HEK293 (cell line): Measurements from ENCODE around the gene NEGR1.

Source experiments
- CTCF ChIA-PET: fragments of 350-600 bp; formaldehyde crosslinking; extraction: SDS; loops from one replicate; lab custom pipeline; 2021; ENCODE audit warnings: antibody characterized with exemption; lab: Yijun Ruan, JAX
- POLR2A ChIA-PET: fragments of 300-600 bp; formaldehyde crosslinking; extraction: SDS; loops from one replicate; lab custom pipeline; 2020; ENCODE audit warnings: antibody characterized with exemption, inconsistent platforms; lab: Yijun Ruan, JAX
- H3K27ac ChIP-seq: fragments of 200-500 bp; sonication (Bioruptor generic); 2 replicates; pipeline ENCODE4 v1.5.1; 2014; ENCODE audit warnings: low read depth, low read length, control low read depth, inconsistent platforms; ENCODE audit errors: extremely low read depth
- H3K36me3 ChIP-seq, 2 experiments: fragments of 200-500 bp in 1 of 2; sonication (Bioruptor generic) in 1 of 2; 1 replicate in 1 of 2; 2 replicates in 1 of 2; pipeline ENCODE4 v1.5.1; 2014 to 2017; ENCODE audit warnings: inconsistent platforms in 2 of 2, low read length in 2 of 2; ENCODE audit not compliant: control insufficient read depth in 2 of 2, insufficient read depth in 1 of 2
- H3K4me1 ChIP-seq: fragments of 200-500 bp; sonication (Bioruptor generic); 2 replicates; pipeline ENCODE4 v1.5.1; 2014; ENCODE audit warnings: mild to moderate bottlenecking, low read length, inconsistent platforms; ENCODE audit not compliant: control insufficient read depth, insufficient read depth
- H3K4me3 ChIP-seq: 2 replicates; pipeline ENCODE4 v1.5.1; 2011; ENCODE audit warnings: low read depth, mild to moderate bottlenecking, control low read depth, low read length, moderate library complexity
- H3K9me3 ChIP-seq: fragments of 200-500 bp; sonication (Bioruptor generic); 2 replicates; pipeline ENCODE4 v1.5.1; 2014; ENCODE audit warnings: low read depth, low read length, inconsistent platforms; ENCODE audit not compliant: control insufficient read depth, insufficient read depth
- GLIS1 ChIP-seq: fragments of 450-650 bp; formaldehyde crosslinking; IDR thresholded peaks from 2 replicates; pipeline ENCODE4 v1.5.1; 2016; ENCODE audit warnings: missing biosample characterization, missing genetic modification characterization
- PRDM6 ChIP-seq: fragments of 450-650 bp; formaldehyde crosslinking; IDR thresholded peaks from 2 replicates; pipeline ENCODE4 v1.5.1; 2017; ENCODE audit warnings: missing biosample characterization, missing genetic modification characterization
- SCRT2 ChIP-seq: fragments of 450-650 bp; formaldehyde crosslinking; IDR thresholded peaks from 2 replicates; pipeline ENCODE4 v1.5.1; 2016; ENCODE audit warnings: missing biosample characterization, missing genetic modification characterization
- ZBTB44 ChIP-seq: fragments of 450-650 bp; IDR thresholded peaks from 2 replicates; pipeline ENCODE4 v1.5.1; 2018; ENCODE audit warnings: missing biosample characterization, mild to moderate bottlenecking, missing genetic modification characterization
- ZBTB8A ChIP-seq: fragments of 450-650 bp; formaldehyde crosslinking; IDR thresholded peaks from 2 replicates; pipeline ENCODE4 v1.5.1; 2016; ENCODE audit warnings: missing biosample characterization, missing genetic modification characterization
- ZFP69B ChIP-seq: fragments of 450-650 bp; formaldehyde crosslinking; IDR thresholded peaks from 2 replicates; pipeline ENCODE4 v1.5.1; 2016; ENCODE audit warnings: missing biosample characterization, missing genetic modification characterization
- ZNF146 ChIP-seq: fragments of 450-650 bp; formaldehyde crosslinking; IDR thresholded peaks from 2 replicates; pipeline ENCODE4 v1.5.1; 2016; ENCODE audit warnings: missing biosample characterization, missing genetic modification characterization
- ZNF174 ChIP-seq: fragments of 450-650 bp; formaldehyde crosslinking; IDR thresholded peaks from 2 replicates; pipeline ENCODE4 v1.5.0; 2017; ENCODE audit warnings: missing biosample characterization, mild to moderate bottlenecking, missing genetic modification characterization
- ZNF18 ChIP-seq: fragments of 450-650 bp; formaldehyde crosslinking; IDR thresholded peaks from 2 replicates; pipeline ENCODE4 v1.5.1; 2016; ENCODE audit warnings: missing biosample characterization, missing genetic modification characterization
- ZNF274 ChIP-seq, 2 experiments: fragments of 200-500 bp in 1 of 2; fragments of 450-650 bp in 1 of 2; sonication (Bioruptor generic) in 1 of 2; formaldehyde crosslinking in 1 of 2; IDR thresholded peaks; 2 replicates each; pipeline versions ENCODE4 v1.5.1 to v1.6.1; 2014 to 2016; ENCODE audit warnings: borderline replicate concordance in 1 of 2, inconsistent platforms in 1 of 2, low read length in 1 of 2, missing biosample characterization in 1 of 2, missing genetic modification characterization in 1 of 2
- ZNF280D ChIP-seq: fragments of 450-650 bp; formaldehyde crosslinking; IDR thresholded peaks from 2 replicates; pipeline ENCODE4 v1.5.1; 2016; ENCODE audit warnings: missing biosample characterization, missing genetic modification characterization
- ZNF292 ChIP-seq: fragments of 450-650 bp; formaldehyde crosslinking; IDR thresholded peaks from 2 replicates; pipeline ENCODE4 v1.5.1; 2016; ENCODE audit warnings: low read depth, missing biosample characterization, missing genetic modification characterization, borderline replicate concordance
- ZNF362 ChIP-seq: fragments of 450-650 bp; formaldehyde crosslinking; IDR thresholded peaks from 2 replicates; pipeline ENCODE4 v1.5.1; 2016; ENCODE audit warnings: missing biosample characterization, missing genetic modification characterization
- ZNF37A ChIP-seq: fragments of 450-650 bp; IDR thresholded peaks from 2 replicates; pipeline ENCODE4 v1.5.1; 2018; ENCODE audit warnings: missing biosample characterization, missing genetic modification characterization
- ZNF391 ChIP-seq: fragments of 450-650 bp; formaldehyde crosslinking; IDR thresholded peaks from 2 replicates; pipeline ENCODE4 v1.5.1; 2016; ENCODE audit warnings: low read depth, missing biosample characterization, missing genetic modification characterization, borderline replicate concordance
- ZNF426 ChIP-seq: fragments of 450-650 bp; formaldehyde crosslinking; IDR thresholded peaks from 2 replicates; pipeline ENCODE4 v1.5.1; 2017; ENCODE audit warnings: missing biosample characterization, missing genetic modification characterization, mild to moderate bottlenecking, inconsistent platforms, moderate library complexity
- ZNF48 ChIP-seq: fragments of 450-650 bp; formaldehyde crosslinking; IDR thresholded peaks from 2 replicates; pipeline ENCODE4 v1.5.1; 2016; ENCODE audit warnings: missing biosample characterization, missing genetic modification characterization
- ZNF621 ChIP-seq: fragments of 450-650 bp; formaldehyde crosslinking; IDR thresholded peaks from 2 replicates; pipeline ENCODE4 v1.5.1; 2017; ENCODE audit warnings: missing biosample characterization, missing genetic modification characterization
- ZNF658 ChIP-seq: fragments of 450-650 bp; formaldehyde crosslinking; IDR thresholded peaks from 2 replicates; pipeline ENCODE4; 2016; ENCODE audit warnings: missing biosample characterization, missing genetic modification characterization
- ZNF747 ChIP-seq: fragments of 450-650 bp; formaldehyde crosslinking; IDR thresholded peaks from 2 replicates; pipeline ENCODE4 v1.5.1; 2016; ENCODE audit warnings: missing biosample characterization, missing genetic modification characterization
- ZNF777 ChIP-seq: fragments of 450-650 bp; formaldehyde crosslinking; IDR thresholded peaks from 2 replicates; pipeline ENCODE4 v1.5.1; 2017; ENCODE audit warnings: missing biosample characterization, missing genetic modification characterization, borderline replicate concordance
- ZNF791 ChIP-seq: fragments of 450-650 bp; formaldehyde crosslinking; IDR thresholded peaks from 2 replicates; pipeline ENCODE4 v1.5.1; 2016; ENCODE audit warnings: missing biosample characterization, missing genetic modification characterization
- ZNF792 ChIP-seq: fragments of 450-650 bp; formaldehyde crosslinking; IDR thresholded peaks from 2 replicates; pipeline ENCODE4 v1.5.1; 2016; ENCODE audit warnings: missing biosample characterization, missing genetic modification characterization
- ZSCAN23 ChIP-seq: fragments of 450-650 bp; formaldehyde crosslinking; IDR thresholded peaks from 2 replicates; pipeline ENCODE4 v1.5.1; 2016; ENCODE audit warnings: missing biosample characterization, missing genetic modification characterization

Gene NEGR1

GRCh38 chr1:72178266-72178665, 104.1 kb downstream of the NEGR1 start (continued):
- no peak for TF ChIP-seq ZBTB44

- ChIA-PET CTCF (no interaction called here), POLR2A (no interaction called here)
- Histone ChIP-seq H3K4me1 (no peaks in the 10 kb centered on the region), H3K9me3 (no peaks in the 10 kb centered on the region), H3K36me3 (no peaks in the 10 kb centered on the region), H3K27ac (no peak overlapping the region), H3K4me3 (no peak overlapping the region)
- TF ChIP-seq ZNF146 (tag by site-specific recombination) = no peak
- no peak for TF ChIP-seq ZNF426 (tag by site-specific recombination)
- no peak for TF ChIP-seq ZNF280D (tag by site-specific recombination)
- TF ChIP-seq ZNF292 (tag by site-specific recombination) = no peak
- TF ChIP-seq ZNF37A (tag by site-specific recombination) = no peak
- TF ChIP-seq ZNF658 (tag by site-specific recombination) = no peak
- no peak for TF ChIP-seq ZNF777 (tag by site-specific recombination)
- TF ChIP-seq PRDM6 (tag by site-specific recombination) = no peak
- TF ChIP-seq ZNF621 (tag by site-specific recombination) = no peak
- TF ChIP-seq GLIS1 (tag by site-specific recombination) = no peak
- TF ChIP-seq ZNF18 (tag by site-specific recombination) = no peak
- TF ChIP-seq ZSCAN23 (tag by site-specific recombination) = no peak
- no peak for TF ChIP-seq ZFP69B (tag by site-specific recombination)
- no peak for TF ChIP-seq ZNF174 (tag by site-specific recombination)
These were observed 104.6 kb downstream of the NEGR1 start for GRCh38 chr1:72177711-72178110.

- no peaks in the 10 kb centered on the region for H3K4me1 ChIP-seq
- ChIA-PET POLR2A (no interaction called here), CTCF (no interaction called here)
- TF ChIP-seq ZNF791 (tag by site-specific recombination) (no peak), ZNF18 (tag by site-specific recombination) (no peak), ZNF48 (tag by site-specific recombination) (no peak), SCRT2 (tag by site-specific recombination) (no peak), ZNF747 (tag by site-specific recombination) (no peak), ZNF362 (tag by site-specific recombination) (no peak), ZNF792 (no peak), ZNF391 (tag by site-specific recombination) (no peak), ZBTB8A (tag by site-specific recombination) (no peak), ZNF274 (IDR thresholded peaks at IDR 0.05; ENCODE audit: low read length) (no peak), ZNF274 (tag by site-specific recombination; IDR thresholded peaks at IDR 0.05; ENCODE audit: borderline replicate concordance) (no peak)
These were observed 112.1 kb downstream of the NEGR1 start for GRCh38 chr1:72170246-72170645.

More at GRCh38 chr1:72170246-72170645, 112.1 kb downstream of the NEGR1 start:
- Histone ChIP-seq H3K4me3 (no peak overlapping the region), H3K36me3 (no peaks in the 10 kb centered on the region), H3K27ac (no peak overlapping the region), H3K9me3 (no peaks in the 10 kb centered on the region)
